WERI-Rb-1 (cell line): ENCODE data around the gene OR2L2.
"Not testable (repeated sequence)": the region's sequence is repeated elsewhere in the genome, so short reads cannot be mapped to it uniquely, and the experiment has no call there.

Experiments
- DNase-seq: peaks from one replicate; pipeline ENCODE4 v3.0.0-alpha.2; 2020
- H3K27ac ChIP-seq: fragments of 250-450 bp; sonication (Bioruptor Pico); 2 replicates; pipeline ENCODE4 v1.5.1; 2020; ENCODE audit warnings: mild to moderate bottlenecking, moderate library complexity
- H3K27me3 ChIP-seq: fragments of 250-450 bp; sonication (Bioruptor Pico); 2 replicates; pipeline ENCODE4 v1.5.1; 2021; ENCODE audit warnings: mild to moderate bottlenecking, low read depth, moderate library complexity; ENCODE audit not compliant: insufficient read depth, severe bottlenecking
- H3K36me3 ChIP-seq: fragments of 250-450 bp; sonication (Bioruptor Pico); 2 replicates; pipeline ENCODE4 v1.5.1; 2020; ENCODE audit warnings: mild to moderate bottlenecking, moderate library complexity
- H3K4me3 ChIP-seq: 2 replicates; pipeline ENCODE4 v1.5.1; 2011; ENCODE audit warnings: low read depth, mild to moderate bottlenecking, control low read depth, low read length
- H3K9me3 ChIP-seq: fragments of 250-450 bp; sonication (Bioruptor Pico); 2 replicates; pipeline ENCODE4 v1.5.1; 2021; ENCODE audit warnings: mild to moderate bottlenecking, moderate library complexity; ENCODE audit not compliant: severe bottlenecking
- CTCF ChIP-seq: IDR thresholded peaks from 2 replicates; pipeline ENCODE4 v1.5.1; 2011; ENCODE audit warnings: low read depth, mild to moderate bottlenecking, control low read depth, inconsistent platforms, low read length

Gene OR2L2

GRCh38 chr1:248055261-248055660 lies 25.4 kb downstream of the OR2L2 start:
- no peaks in the 10 kb centered on the region for H3K36me3 ChIP-seq
- no peak overlapping the region for H3K27ac ChIP-seq
- H3K9me3 ChIP-seq: no peaks in the 10 kb centered on the region
- peaks cover 47% of the 10 kb centered on the region for H3K27me3 ChIP-seq
- no peak for TF ChIP-seq CTCF
- H3K4me3 ChIP-seq: no peak overlapping the region
- no peak for DNase-seq

GRCh38 chr1:248065071-248065470 lies 35.2 kb downstream of the OR2L2 start:
- DNase-seq: no peak
- H3K4me3 ChIP-seq: no peak overlapping the region
- H3K9me3 ChIP-seq: peaks cover 2% of the 10 kb centered on the region
- no peaks in the 10 kb centered on the region for H3K36me3 ChIP-seq
- TF ChIP-seq CTCF: no peak
- peaks cover 50% of the 10 kb centered on the region for H3K27me3 ChIP-seq
- no peak overlapping the region for H3K27ac ChIP-seq

GRCh38 chr1:248065604-248066003 lies 35.7 kb downstream of the OR2L2 start:
- Histone ChIP-seq H3K9me3 (peaks cover 2% of the 10 kb centered on the region), H3K27me3 (peaks cover 50% of the 10 kb centered on the region), H3K36me3 (no peaks in the 10 kb centered on the region), H3K4me3 (no peak overlapping the region), H3K27ac (no peak overlapping the region)
- no peak for DNase-seq
- TF ChIP-seq CTCF: no peak

- H3K27ac ChIP-seq, H3K9me3 ChIP-seq: not testable (repeated sequence)
Measured at GRCh38 chr1:248083864-248084263, 54.0 kb downstream of the OR2L2 start.

More at GRCh38 chr1:248083864-248084263, 54.0 kb downstream of the OR2L2 start:
- not testable (repeated sequence) for H3K4me3 ChIP-seq, H3K36me3 ChIP-seq, DNase-seq
- peaks cover 40% of the 10 kb centered on the region for H3K27me3 ChIP-seq
